Lower leg skin (tissue), 3 donors: ENCODE measurements around the gene RELL1.

ENCODE experiments used
- POLR2A ChIP-seq, 2 donors: fragments of 450-650 bp; IDR thresholded peaks; one replicate each; pipeline ENCODE4 v1.6.1; 2016 to 2017; ENCODE audit warnings: antibody characterized with exemption in 2 of 2, mild to moderate bottlenecking in 1 of 2, moderate library complexity in 1 of 2
- TF ChIP-seq, protein P1 (sequence below), 3 donors: fragments of 450-650 bp; IDR thresholded peaks; one replicate each; pipeline ENCODE4 v1.5.1; 2016; ENCODE audit warnings: antibody characterized with exemption in 3 of 3, mild to moderate bottlenecking in 3 of 3, moderate library complexity in 2 of 3

DNA sequence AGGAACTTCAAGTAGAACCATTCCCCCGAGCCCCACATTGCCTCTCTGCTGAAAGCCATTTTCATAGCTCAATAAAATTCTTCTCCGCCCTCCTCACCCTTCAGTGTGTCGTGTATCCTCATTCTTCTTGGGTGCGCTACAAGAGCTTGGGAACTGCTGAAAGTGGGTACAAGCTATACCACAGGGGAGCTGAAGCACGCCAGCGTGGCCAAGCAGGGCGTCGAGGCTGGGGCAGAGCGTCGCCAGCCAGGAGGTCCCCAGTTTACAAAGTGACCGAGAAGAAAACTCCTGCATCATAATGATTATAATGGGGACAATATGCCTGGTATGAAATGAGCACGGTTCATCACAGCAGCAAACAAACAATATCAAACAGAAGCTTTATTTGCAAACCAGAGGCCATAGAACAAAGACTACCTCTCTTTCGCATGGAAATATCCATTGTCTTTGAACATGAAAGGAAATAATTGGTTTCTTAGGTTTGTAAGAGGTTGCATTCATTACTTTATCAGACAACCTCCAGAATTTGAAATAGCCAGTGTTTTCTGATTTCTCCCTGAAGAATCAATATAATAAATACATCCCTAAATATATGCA is 34.3 kb downstream of the RELL1 start:
- TF ChIP-seq, protein P1, sequence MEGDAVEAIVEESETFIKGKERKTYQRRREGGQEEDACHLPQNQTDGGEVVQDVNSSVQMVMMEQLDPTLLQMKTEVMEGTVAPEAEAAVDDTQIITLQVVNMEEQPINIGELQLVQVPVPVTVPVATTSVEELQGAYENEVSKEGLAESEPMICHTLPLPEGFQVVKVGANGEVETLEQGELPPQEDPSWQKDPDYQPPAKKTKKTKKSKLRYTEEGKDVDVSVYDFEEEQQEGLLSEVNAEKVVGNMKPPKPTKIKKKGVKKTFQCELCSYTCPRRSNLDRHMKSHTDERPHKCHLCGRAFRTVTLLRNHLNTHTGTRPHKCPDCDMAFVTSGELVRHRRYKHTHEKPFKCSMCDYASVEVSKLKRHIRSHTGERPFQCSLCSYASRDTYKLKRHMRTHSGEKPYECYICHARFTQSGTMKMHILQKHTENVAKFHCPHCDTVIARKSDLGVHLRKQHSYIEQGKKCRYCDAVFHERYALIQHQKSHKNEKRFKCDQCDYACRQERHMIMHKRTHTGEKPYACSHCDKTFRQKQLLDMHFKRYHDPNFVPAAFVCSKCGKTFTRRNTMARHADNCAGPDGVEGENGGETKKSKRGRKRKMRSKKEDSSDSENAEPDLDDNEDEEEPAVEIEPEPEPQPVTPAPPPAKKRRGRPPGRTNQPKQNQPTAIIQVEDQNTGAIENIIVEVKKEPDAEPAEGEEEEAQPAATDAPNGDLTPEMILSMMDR (IDR thresholded peaks at IDR 0.05): no peak
- no peak for TF ChIP-seq POLR2A (IDR thresholded peaks at IDR 0.05)
